A549 (cell line): ENCODE measurements around the gene CAMP. TPM values are rescaled to one million over a fixed set of nuclear protein-coding genes. Genes with fewer than 3 reads are reported as not detected.

Source experiments
- ATAC-seq, 2 experiments: fragments of 200-7000 bp in 1 of 2; fragments of >200 bp in 1 of 2; cut with Nextera tagmentation in 1 of 2; cut with Tn5 transposase in 1 of 2; 3 replicates each; pipeline versions ENCODE4 v1.8.0 to v1.9.1; 2018 to 2020; ENCODE audit warnings: mild to moderate bottlenecking in 1 of 2, moderate library complexity in 1 of 2
- CTCF ChIA-PET: fragments of 300-600 bp; sonication (Branson Sonifier 250); formaldehyde crosslinking; extraction: SDS; loops from one replicate; lab custom pipeline; 2021; ENCODE audit warnings: antibody characterized with exemption, inconsistent platforms; lab: Yijun Ruan, JAX
- POLR2A ChIA-PET: fragments of 350-600 bp; formaldehyde crosslinking; extraction: SDS; loops from one replicate; lab custom pipeline; 2021; ENCODE audit warnings: antibody characterized with exemption, inconsistent platforms; lab: Yijun Ruan, JAX
- DNase-seq, 2 experiments: peaks; one replicate each; pipeline versions ENCODE4 v3.0.0 to v3.0.0-alpha.2; 2011 to 2016; ENCODE audit warnings: low read depth in 1 of 2, low spot score in 1 of 2
- FAIRE-seq: peaks from 2 replicates; lab custom pipeline; 2011; peaks lifted over from hg19 to GRCh38; lab: Jason Lieb, UNC
- H3K27ac ChIP-seq, 2 experiments: fragments of >200 bp; sonication (Bioruptor Twin); formaldehyde crosslinking; 3 replicates each; pipeline ENCODE4 v1.5.1; 2016 to 2017
- H3K4me1 ChIP-seq: fragments of >200 bp; sonication (Bioruptor Twin); formaldehyde crosslinking; 3 replicates; pipeline ENCODE4 v1.6.1; 2016
- H3K4me2 ChIP-seq: fragments of >200 bp; sonication (Bioruptor Twin); formaldehyde crosslinking; 3 replicates; pipeline ENCODE4 v1.6.1; 2016
- H3K4me3 ChIP-seq: fragments of >200 bp; sonication (Bioruptor Twin); formaldehyde crosslinking; 3 replicates; pipeline ENCODE4 v1.5.1; 2016
- H3K9me3 ChIP-seq: fragments of >200 bp; sonication (Bioruptor Twin); formaldehyde crosslinking; 3 replicates; pipeline ENCODE4 v1.6.1; 2016
- BHLHE40 ChIP-seq: IDR thresholded peaks from 2 replicates; pipeline ENCODE4 v1.6.1; 2012; ENCODE audit warnings: low read depth, low read length, inconsistent platforms
- CBX2 ChIP-seq: fragments of 200-600 bp; sonication (generic); IDR thresholded peaks from 2 replicates; pipeline ENCODE4 v1.6.1; 2016; ENCODE audit warnings: low read depth, mild to moderate bottlenecking, borderline replicate concordance
- CBX8 ChIP-seq: fragments of 200-600 bp; sonication (generic); IDR thresholded peaks from 2 replicates; pipeline ENCODE4 v1.6.1; 2016
- CEBPB ChIP-seq, 2 experiments: fragments of >200 bp in 1 of 2; sonication (Bioruptor Twin) in 1 of 2; formaldehyde crosslinking in 1 of 2; IDR thresholded peaks; 2 replicates each; pipeline ENCODE4 v1.6.1; 2012 to 2016
- ESRRA ChIP-seq: fragments of 150-350 bp; IDR thresholded peaks from 2 replicates; pipeline ENCODE4 v1.6.1; 2014; ENCODE audit warnings: mild to moderate bottlenecking, low read length, borderline replicate concordance
- FOSL2 ChIP-seq, 2 experiments: fragments of 450-650 bp in 1 of 2; fragments of >200 bp in 1 of 2; sonication (Bioruptor Twin) in 1 of 2; formaldehyde crosslinking; IDR thresholded peaks; 2 replicates each; pipeline versions ENCODE4 v1.5.0 to v1.6.1; 2016 to 2020; ENCODE audit warnings: mild to moderate bottlenecking in 1 of 2, moderate library complexity in 1 of 2
- HDAC2 ChIP-seq: fragments of 200-600 bp; sonication (generic); IDR thresholded peaks from 2 replicates; pipeline ENCODE4 v1.6.1; 2016
- HOXA7 ChIP-seq: fragments of 250-450 bp; sonication (Bioruptor Pico); IDR thresholded peaks from 2 replicates; pipeline ENCODE4 v1.5.0; 2020; ENCODE audit warnings: mild to moderate bottlenecking, moderate library complexity
- HOXB13 ChIP-seq: fragments of 250-450 bp; sonication (Bioruptor Pico); IDR thresholded peaks from 2 replicates; pipeline ENCODE4 v1.5.0; 2020; ENCODE audit warnings: low read depth, mild to moderate bottlenecking, moderate library complexity
- HOXB5 ChIP-seq: fragments of 250-450 bp; sonication (Bioruptor Pico); IDR thresholded peaks from 2 replicates; pipeline ENCODE4 v1.5.0; 2020; ENCODE audit warnings: mild to moderate bottlenecking, moderate library complexity
- JUNB ChIP-seq: fragments of >200 bp; sonication (Bioruptor Twin); formaldehyde crosslinking; IDR thresholded peaks from 2 replicates; pipeline ENCODE4 v1.6.1; 2016
- KDM1A ChIP-seq: fragments of 200-600 bp; sonication (generic); IDR thresholded peaks from 2 replicates; pipeline ENCODE4 v1.6.1; 2016; ENCODE audit warnings: low read depth, mild to moderate bottlenecking
- KDM5A ChIP-seq: fragments of 200-600 bp; sonication (generic); IDR thresholded peaks from 2 replicates; pipeline ENCODE4 v1.6.1; 2016; ENCODE audit warnings: antibody characterized with exemption, mild to moderate bottlenecking
- MYC ChIP-seq: IDR thresholded peaks from 2 replicates; pipeline ENCODE4 v1.6.1; 2012; ENCODE audit warnings: mild to moderate bottlenecking, inconsistent platforms, low read length, improper control_type of control experiment, borderline replicate concordance
- NPAS2 ChIP-seq: fragments of 250-450 bp; sonication (Bioruptor Pico); IDR thresholded peaks from 2 replicates; pipeline ENCODE4 v1.8.0; 2022; ENCODE audit warnings: mild to moderate bottlenecking, moderate library complexity, borderline replicate concordance
- POLR2AphosphoS2 ChIP-seq: conservative IDR thresholded peaks from 2 replicates; pipeline ENCODE4 v1.6.1; 2012; ENCODE audit warnings: low read length, improper control_type of control experiment, inconsistent platforms
- SMC3 ChIP-seq: fragments of >200 bp; sonication (Bioruptor Twin); formaldehyde crosslinking; IDR thresholded peaks from 3 replicates; pipeline ENCODE4 v1.6.1; 2018; ENCODE audit warnings: inconsistent platforms
- ZC3H11A ChIP-seq: fragments of 450-650 bp; IDR thresholded peaks from 2 replicates; pipeline ENCODE4 v1.6.1; 2014; ENCODE audit warnings: antibody characterized with exemption, mild to moderate bottlenecking
- WGBS: methylation state at CpG from one replicate; pipeline ENCODE4 v1.1.6; 2017; ENCODE audit errors: missing lambda C conversion rate; 5-methylcytosine and 5-hydroxymethylcytosine counted together
- polyA plus RNA-seq, 4 experiments: library from polyadenylated mRNA; depleted of rRNA in 3 of 4; stranded (reverse); fragments of >200 nt; fragmentation: RNase III in 1 of 4; extraction: RNeasy Plus Mini Kit Qiagen cat#74134 plus additional on column Dnase treatment in 1 of 4; gene quantifications; 2 replicates in 3 of 4; 3 replicates in 1 of 4; pipeline ENCODE4 v1.2.3, GENCODE V29; 2011 to 2017
- TF ChIP-seq, protein P1 (sequence below): fragments of 150-350 bp; IDR thresholded peaks from 2 replicates; pipeline ENCODE4 v1.6.1; 2014; ENCODE audit warnings: low read depth, mild to moderate bottlenecking, low read length
- TF ChIP-seq, protein P2 (sequence below): fragments of 250-450 bp; sonication (Bioruptor Pico); IDR thresholded peaks from 2 replicates; pipeline ENCODE4 v1.5.0; 2021; ENCODE audit warnings: mild to moderate bottlenecking, moderate library complexity, borderline replicate concordance
- TF ChIP-seq, protein P3 (sequence below): IDR thresholded peaks from 2 replicates; pipeline ENCODE4 v1.6.1; 2012
- TF ChIP-seq, protein P4 (sequence below): fragments of 250-450 bp; sonication (Bioruptor Pico); IDR thresholded peaks from 2 replicates; pipeline ENCODE4 v1.5.0; 2020; ENCODE audit warnings: low read depth, mild to moderate bottlenecking, moderate library complexity
- TF ChIP-seq, protein P5 (sequence below): IDR thresholded peaks from 2 replicates; pipeline ENCODE4 v1.6.1; 2012; ENCODE audit warnings: low read depth, borderline replicate concordance

Gene CAMP
- polyA plus RNA-seq, 2 of the 4 experiments (the other 2 are of a cell fraction): not detected

DNA sequence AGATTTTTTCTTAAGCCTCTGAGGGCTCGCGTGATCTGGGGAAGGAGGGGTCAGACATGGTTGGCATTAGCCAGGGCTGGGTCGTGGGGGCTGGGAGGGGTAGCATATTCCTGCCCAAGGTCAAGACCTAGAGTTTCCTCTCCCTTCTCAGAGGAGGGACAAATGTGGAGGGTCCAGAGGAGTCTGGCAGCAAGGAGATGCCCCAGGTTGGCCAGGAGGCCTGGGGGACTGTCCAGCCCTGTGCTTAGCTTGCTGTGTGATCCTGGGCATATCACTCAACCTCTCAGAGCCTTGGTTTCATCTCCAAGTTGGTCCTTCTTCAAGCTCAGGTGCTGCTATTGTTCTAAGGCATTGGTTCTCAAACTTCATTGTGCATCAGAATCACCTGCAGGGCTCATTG lies 9.1 kb upstream of the CAMP start:
- Histone ChIP-seq H3K4me3 (no peak overlapping the region), H3K27ac (no peak overlapping the region), H3K4me1 (peaks cover 8% of the 10 kb centered on the region; the same call in 1 of the 3 replicates), H3K9me3 (no peaks in the 10 kb centered on the region), H3K4me2 (no peak overlapping the region)
- WGBS: 91% methylated on average over 3 of the region's 3 CpGs
- ATAC-seq (no peak), FAIRE-seq (no peak), DNase-seq (no peak)
- TF ChIP-seq NPAS2 (CRISPR knock-in tag) (no peak), ESRRA (no peak), MYC (no peak), CBX2 (no peak), HOXA7 (CRISPR knock-in tag) (no peak), POLR2AphosphoS2 (no peak), HOXB5 (CRISPR knock-in tag) (no peak), KDM5A (no peak), SMC3 (no peak), HOXB13 (CRISPR knock-in tag) (no peak), BHLHE40 (no peak), HDAC2 (no peak), KDM1A (no peak), FOSL2 (IDR thresholded peaks at IDR 0.05) (no peak), FOSL2 (CRISPR knock-in tag; IDR thresholded peaks at IDR 0.05) (no peak)
- TF ChIP-seq, protein P1, sequence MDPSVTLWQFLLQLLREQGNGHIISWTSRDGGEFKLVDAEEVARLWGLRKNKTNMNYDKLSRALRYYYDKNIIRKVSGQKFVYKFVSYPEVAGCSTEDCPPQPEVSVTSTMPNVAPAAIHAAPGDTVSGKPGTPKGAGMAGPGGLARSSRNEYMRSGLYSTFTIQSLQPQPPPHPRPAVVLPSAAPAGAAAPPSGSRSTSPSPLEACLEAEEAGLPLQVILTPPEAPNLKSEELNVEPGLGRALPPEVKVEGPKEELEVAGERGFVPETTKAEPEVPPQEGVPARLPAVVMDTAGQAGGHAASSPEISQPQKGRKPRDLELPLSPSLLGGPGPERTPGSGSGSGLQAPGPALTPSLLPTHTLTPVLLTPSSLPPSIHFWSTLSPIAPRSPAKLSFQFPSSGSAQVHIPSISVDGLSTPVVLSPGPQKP: no peak
- TF ChIP-seq, protein P2, sequence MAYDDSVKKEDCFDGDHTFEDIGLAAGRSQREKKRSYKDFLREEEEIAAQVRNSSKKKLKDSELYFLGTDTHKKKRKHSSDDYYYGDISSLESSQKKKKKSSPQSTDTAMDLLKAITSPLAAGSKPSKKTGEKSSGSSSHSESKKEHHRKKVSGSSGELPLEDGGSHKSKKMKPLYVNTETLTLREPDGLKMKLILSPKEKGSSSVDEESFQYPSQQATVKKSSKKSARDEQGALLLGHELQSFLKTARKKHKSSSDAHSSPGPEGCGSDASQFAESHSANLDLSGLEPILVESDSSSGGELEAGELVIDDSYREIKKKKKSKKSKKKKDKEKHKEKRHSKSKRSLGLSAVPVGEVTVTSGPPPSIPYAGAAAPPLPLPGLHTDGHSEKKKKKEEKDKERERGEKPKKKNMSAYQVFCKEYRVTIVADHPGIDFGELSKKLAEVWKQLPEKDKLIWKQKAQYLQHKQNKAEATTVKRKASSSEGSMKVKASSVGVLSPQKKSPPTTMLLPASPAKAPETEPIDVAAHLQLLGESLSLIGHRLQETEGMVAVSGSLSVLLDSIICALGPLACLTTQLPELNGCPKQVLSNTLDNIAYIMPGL (CRISPR knock-in tag): no peak
- TF ChIP-seq, protein P3, sequence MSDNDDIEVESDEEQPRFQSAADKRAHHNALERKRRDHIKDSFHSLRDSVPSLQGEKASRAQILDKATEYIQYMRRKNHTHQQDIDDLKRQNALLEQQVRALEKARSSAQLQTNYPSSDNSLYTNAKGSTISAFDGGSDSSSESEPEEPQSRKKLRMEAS: no peak
- POLR2A ChIA-PET: no interaction called here
- CTCF ChIA-PET: no interaction called here

DNA sequence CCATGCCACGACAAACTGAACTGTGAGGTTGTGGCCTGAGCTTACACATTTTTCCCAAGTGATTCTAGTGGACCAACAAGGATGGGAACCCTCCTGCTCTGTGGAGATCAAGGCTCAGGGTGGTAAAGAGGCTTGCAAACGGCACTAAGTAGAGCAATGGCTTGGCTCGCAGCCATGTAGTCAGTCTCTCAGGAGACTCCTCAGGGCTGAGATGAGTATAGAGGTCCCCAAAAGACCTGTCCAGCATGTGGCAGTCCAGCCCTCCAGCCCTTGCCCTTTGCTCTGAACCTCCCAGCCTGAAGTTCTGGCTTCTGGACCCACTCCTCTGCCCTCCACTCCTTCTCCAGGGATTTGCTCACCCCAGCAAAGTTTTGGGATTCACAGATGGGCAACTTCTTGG lies 8.3 kb upstream of the CAMP start:
- Histone ChIP-seq H3K9me3 (no peaks in the 10 kb centered on the region), H3K27ac (0 out of 6 replicates have a peak overlapping the region, but pooled peaks of 1 of the 2 experiments have one; percentile 24), H3K4me1 (peaks cover 8% of the 10 kb centered on the region; the same call in 1 of the 3 replicates), H3K4me3 (no peak overlapping the region), H3K4me2 (peak overlapping the region; percentile 26; the same call in 1 of the 3 replicates)
- ATAC-seq (peak; percentile 31 to 45; a peak in 4 of 6 replicates), DNase-seq (no peak), FAIRE-seq (no peak)
- TF ChIP-seq, protein P4, sequence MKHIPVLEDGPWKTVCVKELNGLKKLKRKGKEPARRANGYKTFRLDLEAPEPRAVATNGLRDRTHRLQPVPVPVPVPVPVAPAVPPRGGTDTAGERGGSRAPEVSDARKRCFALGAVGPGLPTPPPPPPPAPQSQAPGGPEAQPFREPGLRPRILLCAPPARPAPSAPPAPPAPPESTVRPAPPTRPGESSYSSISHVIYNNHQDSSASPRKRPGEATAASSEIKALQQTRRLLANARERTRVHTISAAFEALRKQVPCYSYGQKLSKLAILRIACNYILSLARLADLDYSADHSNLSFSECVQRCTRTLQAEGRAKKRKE: no peak
- TF ChIP-seq NPAS2 (CRISPR knock-in tag): no peak
- TF ChIP-seq JUNB: no peak
- TF ChIP-seq MYC: no peak
- TF ChIP-seq, protein P5, sequence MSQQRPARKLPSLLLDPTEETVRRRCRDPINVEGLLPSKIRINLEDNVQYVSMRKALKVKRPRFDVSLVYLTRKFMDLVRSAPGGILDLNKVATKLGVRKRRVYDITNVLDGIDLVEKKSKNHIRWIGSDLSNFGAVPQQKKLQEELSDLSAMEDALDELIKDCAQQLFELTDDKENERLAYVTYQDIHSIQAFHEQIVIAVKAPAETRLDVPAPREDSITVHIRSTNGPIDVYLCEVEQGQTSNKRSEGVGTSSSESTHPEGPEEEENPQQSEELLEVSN: no peak
- no peak for TF ChIP-seq ZC3H11A
- no peak for TF ChIP-seq CEBPB (IDR thresholded peaks at IDR 0.05)
- no peak for TF ChIP-seq CBX8
- CTCF ChIA-PET: no interaction called here
- POLR2A ChIA-PET: no interaction called here
- 67% methylated on average over 3 of the region's 3 CpGs for WGBS
